OCI-LY7 (cell line): Measurements from ENCODE around the gene CARD8.

ENCODE experiments used
- CTCF ChIP-seq: fragments of 200-600 bp; sonication (generic); conservative IDR thresholded peaks from 2 replicates; pipeline ENCODE4 v1.5.1; 2014; ENCODE audit warnings: mild to moderate bottlenecking, antibody characterized with exemption, low read length, moderate library complexity, mixed read lengths
- EZH2phosphoT487 ChIP-seq: fragments of 200-600 bp; sonication (generic); IDR thresholded peaks from 2 replicates; pipeline ENCODE4 v1.6.1; 2018; ENCODE audit warnings: low read depth, borderline replicate concordance, mild to moderate bottlenecking, mixed run types, antibody characterized with exemption, low read length, moderate library complexity, mixed read lengths

DNA sequence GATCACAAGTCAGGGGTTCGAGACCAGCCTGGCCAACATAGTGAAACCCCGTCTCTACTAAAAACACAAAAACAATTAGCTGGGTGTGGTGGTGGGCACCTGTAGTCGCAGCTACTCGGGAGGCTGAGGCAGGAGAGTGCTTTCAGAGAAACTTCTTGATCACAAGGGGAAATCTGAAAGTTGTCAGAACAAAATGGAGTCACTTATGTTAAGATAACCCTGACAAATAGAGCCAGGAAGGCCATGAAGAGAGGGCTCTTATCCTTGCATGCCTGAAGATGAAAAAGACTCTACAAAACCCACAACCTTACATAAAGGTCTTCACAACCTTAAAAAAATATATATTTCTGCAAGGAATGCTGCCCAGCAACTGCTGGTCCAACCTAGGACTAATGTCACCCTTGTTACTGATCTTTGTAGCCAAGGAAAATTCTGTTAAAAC, 1.2 kb downstream of the CARD8 start:
- no peak for TF ChIP-seq CTCF
- TF ChIP-seq EZH2phosphoT487, result no peak
